Choroid plexus epithelial cell (primary cell): ENCODE measurements around the gene SCAMP1.

Experiments
- DNase-seq: peaks from one replicate; pipeline ENCODE4 v3.0.0-alpha.2; 2010; ENCODE audit warnings: low read depth
- H3K4me3 ChIP-seq: 2 replicates; pipeline ENCODE4 v1.5.1; 2011; ENCODE audit warnings: low read depth, mild to moderate bottlenecking, control low read depth, low read length, moderate library complexity
- CTCF ChIP-seq: conservative IDR thresholded peaks from 2 replicates; pipeline ENCODE4 v1.5.1; 2011; ENCODE audit warnings: low read depth, mild to moderate bottlenecking, control low read depth, inconsistent platforms, low read length, moderate library complexity

The SCAMP1 gene

GRCh38 chr5:78504704-78505677, 144.6 kb downstream of the SCAMP1 start:
- peak; percentile 93 for DNase-seq
- no peak for TF ChIP-seq CTCF
- no peak overlapping the region for H3K4me3 ChIP-seq

GRCh38 chr5:78505860-78506259, 145.4 kb downstream of the SCAMP1 start:
- TF ChIP-seq CTCF, result no peak
- no peak for DNase-seq
- no peak overlapping the region for H3K4me3 ChIP-seq

GRCh38 chr5:78506261-78507024, 146.0 kb downstream of the SCAMP1 start:
- DNase-seq, result no peak
- no peak for TF ChIP-seq CTCF
- no peak overlapping the region for H3K4me3 ChIP-seq

- TF ChIP-seq CTCF, result no peak
- no peak overlapping the region for H3K4me3 ChIP-seq
- no peak for DNase-seq
Measured at GRCh38 chr5:78507531-78507930, 147.1 kb downstream of the SCAMP1 start.

GRCh38 chr5:78508186-78508765, 147.9 kb downstream of the SCAMP1 start:
- H3K4me3 ChIP-seq, result peak overlapping the region; percentile 29
- peak; percentile 55 for DNase-seq
- TF ChIP-seq CTCF, result no peak

- no peak for TF ChIP-seq CTCF
- no peak for DNase-seq
- H3K4me3 ChIP-seq, result peak overlapping the region; percentile 53
Measured at GRCh38 chr5:78509145-78509865, 148.9 kb downstream of the SCAMP1 start.
